ENCODE measurements around the gene AGAP1. TPM values are rescaled to one million over a fixed set of nuclear protein-coding genes. Genes with fewer than 3 reads are reported as not detected.
"Not testable (repeated sequence)": the region's sequence is repeated elsewhere in the genome, so short reads cannot be mapped to it uniquely, and the experiment has no call there.

Gene AGAP1
- total and polyA plus RNA-seq, 8 donors = 5.0 to 27.6 (median 17.4) TPM

GRCh38 chr2:236131073-236131692 is 637.3 kb downstream of the AGAP1 start:
- DNase-seq (peak in 1 of 6 donors; percentile 25), ATAC-seq (no peak), FAIRE-seq (no peak)
- H3K27me3 ChIP-seq = no peaks in the 10 kb centered on the region
- 90 to 94% methylated on average over 10 of the region's 10 CpGs for WGBS, 2 donors
- no peaks in the 10 kb centered on the region for H3K36me3 ChIP-seq
- TF ChIP-seq CTCF (IDR thresholded peaks at IDR 0.05) = no peak
- H3K9me3 ChIP-seq = no peaks in the 10 kb centered on the region
- no peak overlapping the region for H3K27ac ChIP-seq
- intact Hi-C loops (cut with DNase I) = no loop called here
- no peak overlapping the region for H3K4me3 ChIP-seq
- no peaks in the 10 kb centered on the region for H3K4me1 ChIP-seq

- DNase-seq (peak in 1 of 6 donors; percentile 29), ATAC-seq (no peak), FAIRE-seq (no peak)
- H3K4me1 ChIP-seq = no peaks in the 10 kb centered on the region
- WGBS, 2 donors = 92 to 93% methylated on average over 12 of the region's 12 CpGs
- no peaks in the 10 kb centered on the region for H3K36me3 ChIP-seq
- H3K27ac ChIP-seq = no peak overlapping the region
- no peaks in the 10 kb centered on the region for H3K27me3 ChIP-seq
- TF ChIP-seq CTCF (IDR thresholded peaks at IDR 0.05) = no peak
- H3K4me3 ChIP-seq = no peak overlapping the region
- intact Hi-C loops (cut with DNase I) = no loop called here
- no peaks in the 10 kb centered on the region for H3K9me3 ChIP-seq
Measured at GRCh38 chr2:236133410-236134012, 639.7 kb downstream of the AGAP1 start.

- no peak overlapping the region for H3K4me3 ChIP-seq
- H3K4me1 ChIP-seq = no peaks in the 10 kb centered on the region
- H3K27ac ChIP-seq = no peak overlapping the region
- no peaks in the 10 kb centered on the region for H3K9me3 ChIP-seq
- no peaks in the 10 kb centered on the region for H3K27me3 ChIP-seq
- FAIRE-seq (no peak), DNase-seq (peak in 1 of 6 donors; percentile 59), ATAC-seq (no peak)
- no peaks in the 10 kb centered on the region for H3K36me3 ChIP-seq
- intact Hi-C loops (cut with DNase I) = no loop called here
- TF ChIP-seq CTCF (IDR thresholded peaks at IDR 0.05) = no peak
- 79 to 82% methylated on average over 19 of the region's 19 CpGs for WGBS, 2 donors
Measured at GRCh38 chr2:236136538-236136937, 642.7 kb downstream of the AGAP1 start.

GRCh38 chr2:236137066-236137465 is 643.2 kb downstream of the AGAP1 start:
- Histone ChIP-seq H3K9me3 (no peaks in the 10 kb centered on the region), H3K4me1 (no peaks in the 10 kb centered on the region), H3K36me3 (no peaks in the 10 kb centered on the region), H3K27ac (no peak overlapping the region), H3K4me3 (no peak overlapping the region), H3K27me3 (no peaks in the 10 kb centered on the region)
- ATAC-seq = no peak
- WGBS, 2 donors = 90 to 94% methylated on average over 10 of the region's 10 CpGs
- FAIRE-seq = no peak
- no peak for TF ChIP-seq CTCF (IDR thresholded peaks at IDR 0.05)
- DNase-seq = no peak
- intact Hi-C loops (cut with DNase I) = no loop called here

GRCh38 chr2:236141616-236142015 is 647.8 kb downstream of the AGAP1 start:
- H3K27me3 ChIP-seq; H3K36me3 ChIP-seq; H3K9me3 ChIP-seq; DNase-seq; H3K27ac ChIP-seq; H3K4me1 ChIP-seq; H3K4me3 ChIP-seq; FAIRE-seq; intact Hi-C loops (cut with DNase I); ATAC-seq: not testable (repeated sequence)
- WGBS, 2 donors = 86 to 89% methylated on average over 11 of the region's 11 CpGs
